ENCODE data around the gene FOXJ3. TPM values are rescaled to one million over a fixed set of nuclear protein-coding genes. Genes with fewer than 3 reads are reported as not detected.

The FOXJ3 gene
- total and polyA plus RNA-seq, 5 donors: 15.0 to 50.5 (median 42.0) TPM

DNA sequence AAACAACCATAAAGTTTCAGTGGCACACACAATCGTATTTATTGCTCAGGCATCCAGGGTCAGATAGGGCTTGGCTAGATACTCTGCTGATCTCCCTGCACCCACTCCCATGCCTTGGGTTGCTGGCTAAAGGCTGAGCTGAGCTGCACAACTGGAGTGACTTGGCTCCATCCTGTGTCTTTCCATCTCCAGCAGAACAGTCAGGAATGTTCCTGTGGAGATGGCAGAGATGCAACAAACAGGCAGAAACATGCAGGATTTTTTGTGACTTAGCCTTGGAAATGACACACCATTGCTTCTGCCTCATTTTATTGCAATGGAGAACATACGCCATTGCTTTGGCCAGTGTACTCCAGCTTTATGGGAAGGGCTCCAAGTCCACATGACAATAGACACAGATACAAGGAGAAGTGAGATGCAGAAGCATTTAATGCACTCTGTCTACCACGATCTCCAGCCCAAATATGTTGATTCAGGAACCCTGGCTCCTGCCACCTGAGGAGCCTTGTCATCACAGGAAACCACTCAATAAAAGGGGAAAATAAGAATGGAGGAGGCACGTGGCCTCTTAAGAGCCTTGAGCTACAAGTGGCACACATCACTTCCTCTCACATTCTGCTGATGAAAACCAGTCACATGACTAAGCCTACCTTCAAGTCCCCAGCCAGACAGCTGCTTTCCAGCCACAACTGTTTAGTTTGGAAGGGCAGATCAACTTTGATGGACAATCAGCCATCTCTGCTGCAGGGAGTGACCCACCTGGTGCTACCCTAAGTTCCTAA is 191.9 kb downstream of the FOXJ3 start:
- DNase-seq (no peak), ATAC-seq (no peak)
- H3K9me3 ChIP-seq (ENCODE audit: control insufficient read depth, low read length): no peaks in the 10 kb centered on the region
- 33% methylated on average over 4 of the region's 4 CpGs for WGBS
- H3K27ac ChIP-seq (ENCODE audit: low read length): no peak overlapping the region
- H3K4me1 ChIP-seq (ENCODE audit: control insufficient read depth, insufficient read depth, low read length): no peaks in the 10 kb centered on the region
- no peaks in the 10 kb centered on the region for H3K27me3 ChIP-seq (ENCODE audit: control insufficient read depth, insufficient read depth)
- intact Hi-C loops (cut with DNase I): loop anchor here in 1 of 4 donors (10.0 kb wide), 1 partner anchor 602 kb away; the partner anchor contains the start of gene CLDN19
- no peak overlapping the region for H3K4me3 ChIP-seq (ENCODE audit: low read length)

DNA sequence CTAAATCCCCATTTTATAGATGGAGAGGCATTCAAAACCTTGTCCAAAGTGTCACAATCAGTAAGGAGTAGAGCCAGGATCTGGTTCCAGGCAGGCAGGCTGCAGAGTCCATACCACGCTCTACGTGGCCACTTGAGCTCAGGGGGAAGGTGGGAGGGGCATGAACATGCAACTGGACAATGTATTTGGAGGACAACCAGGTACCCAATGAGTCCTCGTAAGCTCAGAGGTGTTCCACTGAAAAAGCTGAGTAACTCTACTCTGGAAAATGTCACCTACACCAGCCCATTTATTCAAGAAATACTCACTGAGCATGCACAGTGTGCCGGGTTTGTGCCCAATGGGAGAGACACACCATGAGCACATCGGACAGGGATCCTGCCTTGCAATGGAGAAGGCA is 193.1 kb downstream of the FOXJ3 start:
- Histone ChIP-seq H3K27me3 (ENCODE audit: control insufficient read depth, insufficient read depth) (no peaks in the 10 kb centered on the region), H3K9me3 (ENCODE audit: control insufficient read depth, low read length) (no peaks in the 10 kb centered on the region), H3K4me3 (ENCODE audit: low read length) (no peak overlapping the region), H3K27ac (ENCODE audit: low read length) (no peak overlapping the region), H3K4me1 (ENCODE audit: control insufficient read depth, insufficient read depth, low read length) (no peaks in the 10 kb centered on the region)
- WGBS: 77% methylated on average over 5 of the region's 5 CpGs
- ATAC-seq: no peak
- no peak for DNase-seq
- intact Hi-C loops (cut with DNase I): loop anchor here in 1 of 4 donors (10.0 kb wide), 1 partner anchor 603 kb away; the partner anchor contains the start of gene CLDN19

- intact Hi-C loops (cut with DNase I): loop anchor here in 1 of 4 donors (10.0 kb wide), 1 partner anchor 605 kb away; the partner anchor contains the start of gene CLDN19
- ATAC-seq: no peak
Measured at GRCh38 chr1:42140191-42140590, 194.8 kb downstream of the FOXJ3 start.

DNA sequence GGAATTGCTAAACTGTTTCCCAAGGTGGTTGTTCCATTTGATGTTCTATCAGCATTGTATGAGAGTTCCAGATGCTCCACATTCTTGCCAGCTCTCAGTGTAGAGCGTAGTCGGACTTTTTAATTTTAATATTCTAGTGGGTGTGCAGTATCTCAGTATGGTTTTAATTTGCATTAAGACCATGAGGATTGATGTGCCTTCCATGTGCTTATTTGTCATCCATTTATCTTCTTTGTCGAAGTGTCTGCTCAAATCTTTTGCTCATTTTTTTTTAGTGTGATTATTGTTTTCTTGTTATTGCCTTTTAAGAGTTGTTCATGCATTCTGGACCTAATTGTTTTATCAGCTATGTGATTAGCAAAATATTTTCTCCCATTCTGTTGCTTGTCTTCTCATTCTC is 195.6 kb downstream of the FOXJ3 start:
- intact Hi-C loops (cut with DNase I): no loop called here

More at GRCh38 chr1:42140191-42140590, 194.8 kb downstream of the FOXJ3 start:
- H3K4me1 ChIP-seq (ENCODE audit: control insufficient read depth, insufficient read depth, low read length): no peaks in the 10 kb centered on the region
- DNase-seq: no peak
- H3K4me3 ChIP-seq (ENCODE audit: low read length): no peak overlapping the region
- H3K27ac ChIP-seq (ENCODE audit: low read length): no peak overlapping the region
- H3K9me3 ChIP-seq (ENCODE audit: control insufficient read depth, low read length): no peaks in the 10 kb centered on the region
- WGBS: 93% methylated on average over 2 of the region's 2 CpGs
- no peaks in the 10 kb centered on the region for H3K27me3 ChIP-seq (ENCODE audit: control insufficient read depth, insufficient read depth)

DNA sequence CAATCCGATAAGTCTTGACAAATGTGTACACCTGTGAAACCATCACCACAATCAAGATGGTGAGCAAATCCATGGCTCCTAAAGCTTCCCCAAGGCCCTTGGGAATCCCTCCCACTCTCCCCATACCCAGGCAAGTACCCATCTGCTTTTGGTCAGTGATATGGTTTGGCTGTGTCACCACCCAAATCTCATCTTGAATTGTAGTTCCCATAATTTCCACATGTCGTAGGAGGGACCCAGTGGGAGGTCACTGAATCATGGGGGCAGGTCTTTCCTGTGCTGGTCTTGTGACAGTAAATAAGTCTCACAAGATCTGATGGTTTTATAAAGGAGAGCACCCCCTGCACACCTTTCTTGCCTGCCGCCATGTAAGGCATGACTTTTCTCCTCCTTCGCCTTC is 196.4 kb downstream of the FOXJ3 start:
- no peaks in the 10 kb centered on the region for H3K27me3 ChIP-seq (ENCODE audit: control insufficient read depth, insufficient read depth)
- H3K9me3 ChIP-seq (ENCODE audit: control insufficient read depth, low read length): no peaks in the 10 kb centered on the region
- H3K27ac ChIP-seq (ENCODE audit: low read length): no peak overlapping the region
- 91% methylated on average over 4 of the region's 4 CpGs for WGBS
- no peak for DNase-seq
- intact Hi-C loops (cut with DNase I): no loop called here
- no peaks in the 10 kb centered on the region for H3K4me1 ChIP-seq (ENCODE audit: control insufficient read depth, insufficient read depth, low read length)
- H3K4me3 ChIP-seq (ENCODE audit: low read length): no peak overlapping the region
- no peak for ATAC-seq

More for the DNA sequence above, 195.6 kb downstream of the FOXJ3 start:
- no peak overlapping the region for H3K27ac ChIP-seq (ENCODE audit: low read length)
- DNase-seq (no peak), ATAC-seq (no peak)
- no peak overlapping the region for H3K4me3 ChIP-seq (ENCODE audit: low read length)
- H3K4me1 ChIP-seq (ENCODE audit: control insufficient read depth, insufficient read depth, low read length): no peaks in the 10 kb centered on the region
- no peaks in the 10 kb centered on the region for H3K27me3 ChIP-seq (ENCODE audit: control insufficient read depth, insufficient read depth)
- 84% methylated on average over 3 of the region's 3 CpGs for WGBS
- no peaks in the 10 kb centered on the region for H3K9me3 ChIP-seq (ENCODE audit: control insufficient read depth, low read length)

GRCh38 chr1:42137766-42138165 is 197.3 kb downstream of the FOXJ3 start:
- 73% methylated on average over 10 of the region's 10 CpGs for WGBS
- intact Hi-C loops (cut with DNase I): no loop called here
- Histone ChIP-seq H3K27me3 (ENCODE audit: control insufficient read depth, insufficient read depth) (no peaks in the 10 kb centered on the region), H3K4me1 (ENCODE audit: control insufficient read depth, insufficient read depth, low read length) (no peaks in the 10 kb centered on the region), H3K4me3 (ENCODE audit: low read length) (no peak overlapping the region), H3K27ac (ENCODE audit: low read length) (no peak overlapping the region), H3K9me3 (ENCODE audit: control insufficient read depth, low read length) (no peaks in the 10 kb centered on the region)
- DNase-seq: no peak
- no peak for ATAC-seq

- DNase-seq (no peak), ATAC-seq (no peak)
- H3K4me1 ChIP-seq (ENCODE audit: control insufficient read depth, insufficient read depth, low read length): no peaks in the 10 kb centered on the region
- no peaks in the 10 kb centered on the region for H3K27me3 ChIP-seq (ENCODE audit: control insufficient read depth, insufficient read depth)
- intact Hi-C loops (cut with DNase I): no loop called here
- no peaks in the 10 kb centered on the region for H3K9me3 ChIP-seq (ENCODE audit: control insufficient read depth, low read length)
- H3K4me3 ChIP-seq (ENCODE audit: low read length): no peak overlapping the region
- no peak overlapping the region for H3K27ac ChIP-seq (ENCODE audit: low read length)
Measured at GRCh38 chr1:42136466-42136865, 198.6 kb downstream of the FOXJ3 start.

- Histone ChIP-seq H3K4me3 (ENCODE audit: low read length) (no peak overlapping the region), H3K9me3 (ENCODE audit: control insufficient read depth, low read length) (no peaks in the 10 kb centered on the region), H3K27ac (ENCODE audit: low read length) (no peak overlapping the region), H3K4me1 (ENCODE audit: control insufficient read depth, insufficient read depth, low read length) (no peaks in the 10 kb centered on the region), H3K27me3 (ENCODE audit: control insufficient read depth, insufficient read depth) (no peaks in the 10 kb centered on the region)
- DNase-seq (no peak), ATAC-seq (no peak)
- WGBS: 62% methylated on average over 3 of the region's 3 CpGs
- intact Hi-C loops (cut with DNase I): no loop called here
Measured at GRCh38 chr1:42135426-42135825, 199.6 kb downstream of the FOXJ3 start.

GRCh38 chr1:42133809-42134526 is 201.1 kb downstream of the FOXJ3 start:
- intact Hi-C loops (cut with DNase I): no loop called here
- Histone ChIP-seq H3K9me3 (ENCODE audit: control insufficient read depth, low read length) (no peaks in the 10 kb centered on the region), H3K27ac (ENCODE audit: low read length) (no peak overlapping the region), H3K27me3 (ENCODE audit: control insufficient read depth, insufficient read depth) (no peaks in the 10 kb centered on the region), H3K4me1 (ENCODE audit: control insufficient read depth, insufficient read depth, low read length) (no peaks in the 10 kb centered on the region), H3K4me3 (ENCODE audit: low read length) (no peak overlapping the region)
- ATAC-seq: no peak
- 84% methylated on average over 10 of the region's 10 CpGs for WGBS
- no peak for DNase-seq

GRCh38 chr1:42133390-42133789 is 201.6 kb downstream of the FOXJ3 start:
- no peak for ATAC-seq
- Histone ChIP-seq H3K27ac (ENCODE audit: low read length) (no peak overlapping the region), H3K27me3 (ENCODE audit: control insufficient read depth, insufficient read depth) (no peaks in the 10 kb centered on the region), H3K9me3 (ENCODE audit: control insufficient read depth, low read length) (no peaks in the 10 kb centered on the region), H3K4me1 (ENCODE audit: control insufficient read depth, insufficient read depth, low read length) (no peaks in the 10 kb centered on the region), H3K4me3 (ENCODE audit: low read length) (no peak overlapping the region)
- 87% methylated on average over 5 of the region's 5 CpGs for WGBS
- no peak for DNase-seq
- intact Hi-C loops (cut with DNase I): no loop called here

DNA sequence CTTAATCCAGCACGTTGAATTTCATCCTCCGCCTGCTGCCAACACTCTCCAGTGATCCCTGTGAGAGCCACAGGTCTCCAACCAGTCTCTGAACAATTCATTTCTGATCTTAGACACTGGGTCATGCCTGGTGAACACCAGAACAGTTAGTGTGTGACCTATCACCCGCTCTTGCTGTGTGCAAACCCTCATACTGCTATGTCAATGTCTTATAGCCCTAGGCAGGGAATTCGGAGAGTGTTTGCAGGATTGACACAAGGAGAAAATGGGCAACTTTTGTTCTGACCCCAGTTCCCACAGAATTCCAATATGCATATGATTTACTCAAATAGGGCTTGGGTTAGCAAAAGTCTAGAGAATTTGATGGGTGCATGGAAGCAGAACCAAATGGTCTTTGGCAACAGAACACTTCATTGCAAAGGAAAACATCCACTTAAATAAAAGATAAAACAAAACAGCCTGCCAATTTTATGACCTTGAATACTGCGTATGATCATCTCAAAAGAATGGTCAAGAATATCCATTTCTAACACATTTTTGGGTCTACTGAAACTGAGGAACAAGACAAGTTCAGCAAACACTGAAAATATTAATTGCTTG is 204.9 kb downstream of the FOXJ3 start:
- Histone ChIP-seq H3K4me1 (ENCODE audit: control insufficient read depth, insufficient read depth, low read length) (no peaks in the 10 kb centered on the region), H3K27ac (ENCODE audit: low read length) (no peak overlapping the region), H3K9me3 (ENCODE audit: control insufficient read depth, low read length) (no peaks in the 10 kb centered on the region), H3K4me3 (ENCODE audit: low read length) (no peak overlapping the region), H3K27me3 (ENCODE audit: control insufficient read depth, insufficient read depth) (no peaks in the 10 kb centered on the region)
- no peak for ATAC-seq
- intact Hi-C loops (cut with DNase I): no loop called here
- no peak for DNase-seq
- WGBS: 73% methylated on average over 5 of the region's 5 CpGs
